K562 (cell line): ENCODE results near the gene HMGN2. TPM values are rescaled to one million over a fixed set of nuclear protein-coding genes. Genes with fewer than 3 reads are reported as not detected.

ENCODE experiments used
- ATF1 ChIP-seq, 2 experiments: fragments of 450-650 bp in 1 of 2; IDR thresholded peaks; 2 replicates each; pipeline ENCODE4 v1.6.1; 2016; ENCODE audit warnings: missing compliant biosample characterization in 1 of 2, missing genetic modification characterization in 1 of 2
- HMG20A ChIP-seq: fragments of 450-650 bp; formaldehyde crosslinking; conservative IDR thresholded peaks from 2 replicates; pipeline ENCODE4 v1.4.0; 2020; ENCODE audit warnings: mild to moderate bottlenecking, mixed read lengths
- IFI16 ChIP-seq: fragments of 250-450 bp; sonication (Bioruptor Pico); IDR thresholded peaks from 2 replicates; pipeline ENCODE4 v2.1.2; 2022; ENCODE audit warnings: mild to moderate bottlenecking, inconsistent platforms
- MAFG ChIP-seq: fragments of 450-650 bp; conservative IDR thresholded peaks from 2 replicates; pipeline ENCODE4 v1.6.1; 2016; ENCODE audit warnings: missing genetic modification characterization, missing compliant biosample characterization
- NFATC3 ChIP-seq: fragments of 450-650 bp; IDR thresholded peaks from 2 replicates; pipeline ENCODE4 v1.6.1; 2017; ENCODE audit warnings: mild to moderate bottlenecking
- RFX7 ChIP-seq: fragments of 250-450 bp; sonication (Bioruptor Pico); IDR thresholded peaks from 2 replicates; pipeline ENCODE4 v1.5.1; 2021; ENCODE audit warnings: mild to moderate bottlenecking
- SMARCC2 ChIP-seq: fragments of 450-650 bp; IDR thresholded peaks from 2 replicates; pipeline ENCODE4 v1.6.1; 2017; ENCODE audit warnings: antibody characterized with exemption, moderate library complexity, mild to moderate bottlenecking, low read depth
- SRSF7 ChIP-seq: fragments of 200-400 bp; formaldehyde crosslinking; optimal IDR thresholded peaks from 2 replicates; pipeline ENCODE3; 2017; ENCODE audit warnings: mild to moderate bottlenecking, low read depth, low read length
- polyA plus RNA-seq, 8 experiments: library from polyadenylated mRNA; depleted of rRNA in 4 of 8; stranded (reverse) in 5 of 8; unstranded in 3 of 8; fragments of >200 nt; fragmentation: Nextera tagmentation in 2 of 8; fragmentation: Illumina TruSeq in 1 of 8; extraction: Ambion mirVana in 2 of 8; extraction: Trizol in 1 of 8; gene quantifications; 2 replicates each; pipeline versions ENCODE4 v1.2.1 to v1.2.3, GENCODE V29; 2011 to 2014; ENCODE audit warnings: inconsistent platforms in 1 of 8, missing spikeins in 1 of 8
- total RNA-seq, 7 experiments: library from RNA; depleted of rRNA in 6 of 7; stranded (reverse); fragments of >200 nt in 6 of 7; fragmentation: Illumina TruSeq in 2 of 7; extraction: Trizol in 2 of 7; gene quantifications; 2 replicates each; pipeline versions ENCODE4 v1.2.1 to v1.2.3, GENCODE V29; 2011 to 2021; ENCODE audit warnings: low replicate concordance in 1 of 7
- TF ChIP-seq, protein P1 (sequence below): fragments of 450-650 bp; conservative IDR thresholded peaks from 2 replicates; pipeline ENCODE4 v1.6.1; 2016; ENCODE audit warnings: missing genetic modification characterization, low read depth, mild to moderate bottlenecking, missing compliant biosample characterization, moderate library complexity
- TF ChIP-seq, protein P2 (sequence below): IDR thresholded peaks from 2 replicates; pipeline ENCODE4 v1.6.1; 2014; ENCODE audit warnings: antibody characterized with exemption
- TF ChIP-seq, protein P3 (sequence below): IDR thresholded peaks from 3 replicates; pipeline ENCODE4 v1.6.1; 2011; ENCODE audit warnings: borderline replicate concordance, mild to moderate bottlenecking, moderate library complexity; ENCODE audit not compliant: insufficient read length; ENCODE audit errors: extremely low read depth
- TF ChIP-seq, protein P4 (sequence below): conservative IDR thresholded peaks from 2 replicates; pipeline ENCODE4 v1.6.1; 2011; ENCODE audit warnings: low read depth, mild to moderate bottlenecking, low read length; ENCODE audit not compliant: control insufficient read depth
- TF ChIP-seq, protein P5 (sequence below): fragments of 450-650 bp; formaldehyde crosslinking; conservative IDR thresholded peaks from 2 replicates; pipeline ENCODE4 v1.4.0; 2022; ENCODE audit warnings: mild to moderate bottlenecking, missing genetic modification characterization
- TF ChIP-seq, protein P6 (sequence below): IDR thresholded peaks from 2 replicates; pipeline ENCODE4 v1.6.1; 2011; ENCODE audit warnings: borderline replicate concordance, low read depth, mild to moderate bottlenecking, moderate library complexity, low read length; ENCODE audit not compliant: insufficient read depth, poor library complexity, severe bottlenecking

Gene HMGN2
- total and polyA plus RNA-seq, 9 of the 15 experiments (the other 6 are each of a cell fraction or from before 2014, with no cell fraction given): 370 to 1,354 (median 965) TPM

DNA sequence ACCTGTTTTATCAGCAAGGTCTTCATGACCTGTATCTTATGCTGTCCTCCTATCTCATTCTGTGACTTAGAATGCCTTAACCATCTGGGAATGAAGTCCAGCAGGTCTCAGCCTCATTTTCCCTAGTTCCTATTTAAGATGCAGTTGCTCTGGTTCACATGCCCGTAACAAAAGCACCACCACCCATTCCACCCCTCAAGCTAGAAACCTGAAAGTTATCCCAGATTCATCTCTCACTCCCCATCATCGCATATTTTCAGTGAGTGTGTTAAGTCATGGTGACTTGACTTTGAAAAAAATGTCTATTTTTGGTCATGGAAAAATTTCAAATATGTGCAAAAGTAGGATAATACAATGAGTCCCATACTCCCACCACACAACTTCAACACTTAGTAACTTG, 11.7 kb downstream of the HMGN2 start (continued):
- TF ChIP-seq, protein P1, sequence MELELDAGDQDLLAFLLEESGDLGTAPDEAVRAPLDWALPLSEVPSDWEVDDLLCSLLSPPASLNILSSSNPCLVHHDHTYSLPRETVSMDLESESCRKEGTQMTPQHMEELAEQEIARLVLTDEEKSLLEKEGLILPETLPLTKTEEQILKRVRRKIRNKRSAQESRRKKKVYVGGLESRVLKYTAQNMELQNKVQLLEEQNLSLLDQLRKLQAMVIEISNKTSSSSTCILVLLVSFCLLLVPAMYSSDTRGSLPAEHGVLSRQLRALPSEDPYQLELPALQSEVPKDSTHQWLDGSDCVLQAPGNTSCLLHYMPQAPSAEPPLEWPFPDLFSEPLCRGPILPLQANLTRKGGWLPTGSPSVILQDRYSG (tag): peak; percentile 83
- TF ChIP-seq, protein P2, sequence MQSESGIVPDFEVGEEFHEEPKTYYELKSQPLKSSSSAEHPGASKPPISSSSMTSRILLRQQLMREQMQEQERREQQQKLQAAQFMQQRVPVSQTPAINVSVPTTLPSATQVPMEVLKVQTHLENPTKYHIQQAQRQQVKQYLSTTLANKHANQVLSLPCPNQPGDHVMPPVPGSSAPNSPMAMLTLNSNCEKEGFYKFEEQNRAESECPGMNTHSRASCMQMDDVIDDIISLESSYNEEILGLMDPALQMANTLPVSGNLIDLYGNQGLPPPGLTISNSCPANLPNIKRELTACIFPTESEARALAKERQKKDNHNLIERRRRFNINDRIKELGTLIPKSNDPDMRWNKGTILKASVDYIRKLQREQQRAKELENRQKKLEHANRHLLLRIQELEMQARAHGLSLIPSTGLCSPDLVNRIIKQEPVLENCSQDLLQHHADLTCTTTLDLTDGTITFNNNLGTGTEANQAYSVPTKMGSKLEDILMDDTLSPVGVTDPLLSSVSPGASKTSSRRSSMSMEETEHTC: no peak
- TF ChIP-seq NFATC3 (no peak), IFI16 (no peak), SMARCC2 (no peak), RFX7 (no peak), ATF1 (CRISPR knock-in tag; IDR thresholded peaks at IDR 0.05) (no peak), ATF1 (tag; IDR thresholded peaks at IDR 0.05) (no peak), MAFG (tag) (peak; percentile 48; the same call in 1 of the 2 replicates), SRSF7 (no peak), HMG20A (CRISPR knock-in tag) (0 out of 2 replicates have a peak, but pooled peaks have one; percentile 24)
- TF ChIP-seq, protein P3, sequence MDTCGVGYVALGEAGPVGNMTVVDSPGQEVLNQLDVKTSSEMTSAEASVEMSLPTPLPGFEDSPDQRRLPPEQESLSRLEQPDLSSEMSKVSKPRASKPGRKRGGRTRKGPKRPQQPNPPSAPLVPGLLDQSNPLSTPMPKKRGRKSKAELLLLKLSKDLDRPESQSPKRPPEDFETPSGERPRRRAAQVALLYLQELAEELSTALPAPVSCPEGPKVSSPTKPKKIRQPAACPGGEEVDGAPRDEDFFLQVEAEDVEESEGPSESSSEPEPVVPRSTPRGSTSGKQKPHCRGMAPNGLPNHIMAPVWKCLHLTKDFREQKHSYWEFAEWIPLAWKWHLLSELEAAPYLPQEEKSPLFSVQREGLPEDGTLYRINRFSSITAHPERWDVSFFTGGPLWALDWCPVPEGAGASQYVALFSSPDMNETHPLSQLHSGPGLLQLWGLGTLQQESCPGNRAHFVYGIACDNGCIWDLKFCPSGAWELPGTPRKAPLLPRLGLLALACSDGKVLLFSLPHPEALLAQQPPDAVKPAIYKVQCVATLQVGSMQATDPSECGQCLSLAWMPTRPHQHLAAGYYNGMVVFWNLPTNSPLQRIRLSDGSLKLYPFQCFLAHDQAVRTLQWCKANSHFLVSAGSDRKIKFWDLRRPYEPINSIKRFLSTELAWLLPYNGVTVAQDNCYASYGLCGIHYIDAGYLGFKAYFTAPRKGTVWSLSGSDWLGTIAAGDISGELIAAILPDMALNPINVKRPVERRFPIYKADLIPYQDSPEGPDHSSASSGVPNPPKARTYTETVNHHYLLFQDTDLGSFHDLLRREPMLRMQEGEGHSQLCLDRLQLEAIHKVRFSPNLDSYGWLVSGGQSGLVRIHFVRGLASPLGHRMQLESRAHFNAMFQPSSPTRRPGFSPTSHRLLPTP: no peak
- TF ChIP-seq, protein P4, sequence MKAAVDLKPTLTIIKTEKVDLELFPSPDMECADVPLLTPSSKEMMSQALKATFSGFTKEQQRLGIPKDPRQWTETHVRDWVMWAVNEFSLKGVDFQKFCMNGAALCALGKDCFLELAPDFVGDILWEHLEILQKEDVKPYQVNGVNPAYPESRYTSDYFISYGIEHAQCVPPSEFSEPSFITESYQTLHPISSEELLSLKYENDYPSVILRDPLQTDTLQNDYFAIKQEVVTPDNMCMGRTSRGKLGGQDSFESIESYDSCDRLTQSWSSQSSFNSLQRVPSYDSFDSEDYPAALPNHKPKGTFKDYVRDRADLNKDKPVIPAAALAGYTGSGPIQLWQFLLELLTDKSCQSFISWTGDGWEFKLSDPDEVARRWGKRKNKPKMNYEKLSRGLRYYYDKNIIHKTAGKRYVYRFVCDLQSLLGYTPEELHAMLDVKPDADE: no peak
- TF ChIP-seq, protein P5, sequence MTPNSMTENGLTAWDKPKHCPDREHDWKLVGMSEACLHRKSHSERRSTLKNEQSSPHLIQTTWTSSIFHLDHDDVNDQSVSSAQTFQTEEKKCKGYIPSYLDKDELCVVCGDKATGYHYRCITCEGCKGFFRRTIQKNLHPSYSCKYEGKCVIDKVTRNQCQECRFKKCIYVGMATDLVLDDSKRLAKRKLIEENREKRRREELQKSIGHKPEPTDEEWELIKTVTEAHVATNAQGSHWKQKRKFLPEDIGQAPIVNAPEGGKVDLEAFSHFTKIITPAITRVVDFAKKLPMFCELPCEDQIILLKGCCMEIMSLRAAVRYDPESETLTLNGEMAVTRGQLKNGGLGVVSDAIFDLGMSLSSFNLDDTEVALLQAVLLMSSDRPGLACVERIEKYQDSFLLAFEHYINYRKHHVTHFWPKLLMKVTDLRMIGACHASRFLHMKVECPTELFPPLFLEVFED (CRISPR knock-in tag): no peak
- TF ChIP-seq, protein P6, sequence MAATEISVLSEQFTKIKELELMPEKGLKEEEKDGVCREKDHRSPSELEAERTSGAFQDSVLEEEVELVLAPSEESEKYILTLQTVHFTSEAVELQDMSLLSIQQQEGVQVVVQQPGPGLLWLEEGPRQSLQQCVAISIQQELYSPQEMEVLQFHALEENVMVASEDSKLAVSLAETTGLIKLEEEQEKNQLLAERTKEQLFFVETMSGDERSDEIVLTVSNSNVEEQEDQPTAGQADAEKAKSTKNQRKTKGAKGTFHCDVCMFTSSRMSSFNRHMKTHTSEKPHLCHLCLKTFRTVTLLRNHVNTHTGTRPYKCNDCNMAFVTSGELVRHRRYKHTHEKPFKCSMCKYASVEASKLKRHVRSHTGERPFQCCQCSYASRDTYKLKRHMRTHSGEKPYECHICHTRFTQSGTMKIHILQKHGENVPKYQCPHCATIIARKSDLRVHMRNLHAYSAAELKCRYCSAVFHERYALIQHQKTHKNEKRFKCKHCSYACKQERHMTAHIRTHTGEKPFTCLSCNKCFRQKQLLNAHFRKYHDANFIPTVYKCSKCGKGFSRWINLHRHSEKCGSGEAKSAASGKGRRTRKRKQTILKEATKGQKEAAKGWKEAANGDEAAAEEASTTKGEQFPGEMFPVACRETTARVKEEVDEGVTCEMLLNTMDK: no peak
